Measurements from ENCODE around the gene CALML3.

The CALML3 gene

DNA sequence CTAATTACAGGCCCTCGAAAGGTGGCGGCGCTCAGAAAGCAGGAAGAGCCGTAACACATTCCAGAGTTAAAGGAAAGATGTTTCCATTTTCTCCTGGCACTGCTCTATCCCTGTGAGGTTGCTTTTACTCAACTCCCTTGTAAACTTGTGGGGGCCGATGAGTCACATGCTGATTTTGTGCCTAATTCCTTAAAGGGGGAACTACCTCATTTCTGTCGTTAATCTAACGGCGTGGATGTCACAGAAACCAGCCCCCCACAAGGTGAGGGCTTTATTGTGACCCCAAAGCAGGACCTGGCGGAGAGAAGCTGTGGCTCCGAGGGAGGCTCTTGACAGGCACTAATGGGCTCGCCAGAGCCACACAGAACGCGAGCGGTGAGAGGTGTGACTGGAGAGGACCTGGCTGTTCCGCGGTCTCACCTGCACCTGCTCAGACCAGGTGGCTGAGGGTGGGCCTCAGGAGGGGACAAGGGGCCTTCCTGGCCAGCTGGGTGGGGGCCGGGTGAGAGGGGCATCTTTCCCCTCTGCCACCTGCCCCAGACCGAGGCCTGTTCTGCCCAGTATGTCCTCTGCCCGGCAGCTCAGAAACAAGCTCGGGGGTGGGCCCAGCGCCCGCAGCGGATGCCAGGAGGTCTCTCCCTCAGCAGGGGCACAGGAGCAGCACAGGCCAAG lies 50.9 kb downstream of the CALML3 start:
- H3K4me3 ChIP-seq (ENCODE audit: low read depth, low read length): no peak overlapping the region
- H3K36me3 ChIP-seq (ENCODE audit: control insufficient read depth, insufficient read depth, low read length): no peaks in the 10 kb centered on the region
- no peak overlapping the region for H3K9ac ChIP-seq (ENCODE audit: low read length)
- H3K27ac ChIP-seq (ENCODE audit: low read depth, low read length): no peak overlapping the region
- H3K4me1 ChIP-seq (ENCODE audit: control insufficient read depth, insufficient read depth, low read length): peaks cover 6% of the 10 kb centered on the region; the same call in 1 of the 2 replicates
- H3K27me3 ChIP-seq (ENCODE audit: control insufficient read depth, insufficient read depth, low read length): no peaks in the 10 kb centered on the region; the same call in 1 of the 2 replicates
- H3K9me3 ChIP-seq (ENCODE audit: control insufficient read depth, insufficient read depth, low read depth, low read length): no peaks in the 10 kb centered on the region

DNA sequence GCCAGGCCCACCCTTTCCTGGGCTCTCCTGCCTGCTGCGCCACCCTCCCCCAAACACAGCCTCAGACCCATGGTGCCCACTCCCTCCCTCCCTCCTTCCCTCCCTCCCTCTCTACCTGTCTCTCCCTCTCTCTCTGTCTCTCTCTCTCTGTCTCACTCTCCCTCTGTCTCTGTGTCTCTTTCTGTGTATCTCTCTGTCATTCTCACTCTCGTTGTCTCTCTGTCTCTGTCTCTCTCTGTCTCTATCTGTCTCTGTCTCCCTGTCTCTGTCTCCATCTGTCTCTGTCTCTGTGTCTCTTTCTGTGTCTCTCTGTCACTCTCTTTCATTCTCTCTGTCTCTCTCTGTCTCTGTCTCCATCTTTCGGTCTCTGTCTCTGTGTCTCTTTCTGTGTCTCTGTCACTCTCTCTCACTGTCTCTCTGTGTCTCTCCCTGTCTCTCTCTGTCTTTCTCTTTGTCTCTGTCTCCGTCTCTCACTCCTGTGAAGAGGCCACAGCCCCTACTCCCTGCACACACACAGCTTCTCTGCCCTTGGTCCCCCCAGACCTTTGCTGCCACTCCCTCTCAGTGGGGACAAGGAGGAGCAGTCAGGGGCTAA lies 51.5 kb downstream of the CALML3 start:
- H3K36me3 ChIP-seq (ENCODE audit: control insufficient read depth, insufficient read depth, low read length): no peaks in the 10 kb centered on the region
- no peaks in the 10 kb centered on the region; the same call in 1 of the 2 replicates for H3K27me3 ChIP-seq (ENCODE audit: control insufficient read depth, insufficient read depth, low read length)
- no peaks in the 10 kb centered on the region for H3K9me3 ChIP-seq (ENCODE audit: control insufficient read depth, insufficient read depth, low read depth, low read length)
- no peak overlapping the region for H3K9ac ChIP-seq (ENCODE audit: low read length)
- H3K27ac ChIP-seq (ENCODE audit: low read depth, low read length): no peak overlapping the region
- no peak overlapping the region for H3K4me3 ChIP-seq (ENCODE audit: low read depth, low read length)
- H3K4me1 ChIP-seq (ENCODE audit: control insufficient read depth, insufficient read depth, low read length): peaks cover 6% of the 10 kb centered on the region; the same call in 1 of the 2 replicates

Data from HUES6 (cell line).